Kidney (tissue), 14 donors: Measurements from ENCODE around the gene TC2N. TPM values are rescaled to one million over a fixed set of nuclear protein-coding genes. Genes with fewer than 3 reads are reported as not detected.

Source experiments
- DNase-seq, 5 donors: peaks; one replicate each; pipeline ENCODE4 v3.0.0-alpha.2; 2013 to 2020
- FAIRE-seq: peaks from 2 replicates; lab custom pipeline; 2012; peaks lifted over from hg19 to GRCh38; lab: Jason Lieb, UNC
- H3K27ac ChIP-seq, 2 donors: one replicate each; pipeline ENCODE4 v1.7.0; 2013; ENCODE audit warnings: low read depth in 2 of 2, low read length in 2 of 2, inconsistent platforms in 1 of 2
- H3K27me3 ChIP-seq: one replicate; pipeline ENCODE4 v1.7.1; 2013; ENCODE audit warnings: low read length, inconsistent platforms; ENCODE audit not compliant: control insufficient read depth, insufficient read depth
- H3K36me3 ChIP-seq, 3 donors: one replicate each; pipeline versions ENCODE4 v1.7.0 to v1.7.1; 2013; ENCODE audit warnings: low read length in 3 of 3, control low read depth in 1 of 3, inconsistent platforms in 1 of 3; ENCODE audit not compliant: insufficient read depth in 3 of 3, control insufficient read depth in 2 of 3
- H3K4me1 ChIP-seq, 3 donors: one replicate each; pipeline versions ENCODE4 v1.7.0 to v1.7.1; 2013; ENCODE audit warnings: low read length in 3 of 3, inconsistent platforms in 1 of 3, low read depth in 1 of 3; ENCODE audit not compliant: control insufficient read depth in 2 of 3, insufficient read depth in 2 of 3
- H3K4me3 ChIP-seq, 3 donors: one replicate each; pipeline versions ENCODE4 v1.7.0 to v1.8.1; 2013; ENCODE audit warnings: low read length in 3 of 3, control low read depth in 1 of 3, inconsistent platforms in 1 of 3
- H3K9ac ChIP-seq, 3 donors: one replicate each; pipeline versions ENCODE4 v1.7.0 to v1.7.1; 2013; ENCODE audit warnings: low read length in 3 of 3, control low read depth in 1 of 3, inconsistent platforms in 1 of 3
- H3K9me3 ChIP-seq, 3 donors: one replicate each; pipeline versions ENCODE4 v1.7.0 to v1.7.1; 2013; ENCODE audit warnings: low read length in 3 of 3, control low read depth in 1 of 3, inconsistent platforms in 1 of 3; ENCODE audit not compliant: control insufficient read depth in 2 of 3, insufficient read depth in 1 of 3
- intact Hi-C: fragments of 100-400 bp; cut with DNase I; formaldehyde crosslinking; loops from one replicate; pipeline ENCODE4 v1.11.1; 2022
- polyA plus RNA-seq: library from polyadenylated mRNA; stranded (reverse); fragments of 350-450 nt; fragmentation: Illumina TruSeq; extraction: RNeasy Lipid Tissue Mini Kit (QIAGEN cat#74804); gene quantifications from one replicate; pipeline ENCODE4 v1.2.3, GENCODE V29; 2014; ENCODE audit warnings: low read depth, low replicate concordance; ENCODE audit not compliant: insufficient read depth
- total RNA-seq: library from RNA; stranded (reverse); fragmentation: NEBNext Ultra II Directional; extraction: Animal tissue kit (Norgen Biotek cat#: 25700); gene quantifications from one replicate; pipeline ENCODE4 v1.2.1, GENCODE V29; 2021
- TF ChIP-seq, protein P1 (sequence below): IDR thresholded peaks from 3 replicates; pipeline ENCODE4 v1.5.1; 2012; ENCODE audit warnings: mild to moderate bottlenecking, moderate library complexity, borderline replicate concordance; ENCODE audit not compliant: insufficient read depth; ENCODE audit errors: extremely low read depth
- donor health status: control.
- donor health status: control.
- donor health status: control.
- donor health status: control.
- donor health status: control.
- donor health status: DM: yes; HTN: yes; CAD: no.
- donor health status: Normal renal cell carcinoma (clear cell type).

TC2N gene
- total and polyA plus RNA-seq, 2 donors from 2014 or later, result 5.8 to 39.7 TPM

DNA sequence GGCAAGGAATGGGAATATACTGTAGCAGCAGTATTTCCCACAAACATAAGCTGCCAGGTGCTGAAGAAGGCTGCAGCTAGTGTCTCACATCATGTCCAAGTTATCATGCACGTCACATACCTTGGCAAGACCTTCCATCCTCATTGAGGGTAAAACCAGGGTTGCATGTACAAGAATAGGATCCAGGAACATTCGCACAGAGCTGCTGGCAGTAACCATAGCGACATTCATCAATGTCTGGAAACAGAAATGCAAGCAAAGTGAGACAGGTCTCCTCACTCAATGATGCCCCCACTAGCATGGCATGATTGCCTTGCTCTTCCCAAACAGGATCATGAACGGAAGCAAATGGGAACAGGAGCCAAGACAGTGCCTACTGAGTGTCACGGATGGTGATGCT, 23.8 kb upstream of the TC2N start:
- DNase-seq, result peak in 1 of 5 donors; percentile 0
- peaks cover 0 to 17% (median 11%) of the 10 kb centered on the region in 3 donors for H3K4me1 ChIP-seq
- H3K27ac ChIP-seq, result no peak overlapping the region
- TF ChIP-seq, protein P1, sequence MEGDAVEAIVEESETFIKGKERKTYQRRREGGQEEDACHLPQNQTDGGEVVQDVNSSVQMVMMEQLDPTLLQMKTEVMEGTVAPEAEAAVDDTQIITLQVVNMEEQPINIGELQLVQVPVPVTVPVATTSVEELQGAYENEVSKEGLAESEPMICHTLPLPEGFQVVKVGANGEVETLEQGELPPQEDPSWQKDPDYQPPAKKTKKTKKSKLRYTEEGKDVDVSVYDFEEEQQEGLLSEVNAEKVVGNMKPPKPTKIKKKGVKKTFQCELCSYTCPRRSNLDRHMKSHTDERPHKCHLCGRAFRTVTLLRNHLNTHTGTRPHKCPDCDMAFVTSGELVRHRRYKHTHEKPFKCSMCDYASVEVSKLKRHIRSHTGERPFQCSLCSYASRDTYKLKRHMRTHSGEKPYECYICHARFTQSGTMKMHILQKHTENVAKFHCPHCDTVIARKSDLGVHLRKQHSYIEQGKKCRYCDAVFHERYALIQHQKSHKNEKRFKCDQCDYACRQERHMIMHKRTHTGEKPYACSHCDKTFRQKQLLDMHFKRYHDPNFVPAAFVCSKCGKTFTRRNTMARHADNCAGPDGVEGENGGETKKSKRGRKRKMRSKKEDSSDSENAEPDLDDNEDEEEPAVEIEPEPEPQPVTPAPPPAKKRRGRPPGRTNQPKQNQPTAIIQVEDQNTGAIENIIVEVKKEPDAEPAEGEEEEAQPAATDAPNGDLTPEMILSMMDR, result no peak
- no peaks in the 10 kb centered on the region for H3K27me3 ChIP-seq
- no peak overlapping the region for H3K9ac ChIP-seq
- H3K9me3 ChIP-seq, result no peaks in the 10 kb centered on the region
- peaks cover 2 to 5% (median 4%) of the 10 kb centered on the region in 3 donors for H3K36me3 ChIP-seq
- FAIRE-seq, result no peak
- no peak overlapping the region for H3K4me3 ChIP-seq
- intact Hi-C loops, result no loop called here

DNA sequence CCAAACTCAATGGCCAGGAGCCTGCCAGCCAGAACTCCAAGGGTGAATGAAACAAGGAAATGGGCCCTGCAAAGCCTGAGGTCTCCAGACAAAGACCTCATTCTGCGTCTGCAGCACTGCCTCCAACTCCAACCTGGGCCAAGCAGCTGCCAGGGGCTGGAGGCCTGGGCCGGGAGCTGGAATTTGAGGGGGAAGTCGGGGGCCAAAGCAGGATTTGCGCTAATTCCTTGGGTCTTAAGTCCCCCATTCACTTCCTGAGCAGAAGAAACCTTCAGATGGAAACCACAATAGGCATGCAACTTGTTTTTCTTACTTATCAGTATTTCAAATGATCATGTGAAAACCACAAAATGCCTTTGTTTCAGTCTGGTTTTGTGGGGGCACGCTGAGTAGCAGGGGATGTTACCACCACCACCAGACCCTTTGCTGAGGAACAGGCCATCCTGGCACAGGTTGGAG, 23.0 kb upstream of the TC2N start:
- no peak overlapping the region for H3K27ac ChIP-seq

DNA sequence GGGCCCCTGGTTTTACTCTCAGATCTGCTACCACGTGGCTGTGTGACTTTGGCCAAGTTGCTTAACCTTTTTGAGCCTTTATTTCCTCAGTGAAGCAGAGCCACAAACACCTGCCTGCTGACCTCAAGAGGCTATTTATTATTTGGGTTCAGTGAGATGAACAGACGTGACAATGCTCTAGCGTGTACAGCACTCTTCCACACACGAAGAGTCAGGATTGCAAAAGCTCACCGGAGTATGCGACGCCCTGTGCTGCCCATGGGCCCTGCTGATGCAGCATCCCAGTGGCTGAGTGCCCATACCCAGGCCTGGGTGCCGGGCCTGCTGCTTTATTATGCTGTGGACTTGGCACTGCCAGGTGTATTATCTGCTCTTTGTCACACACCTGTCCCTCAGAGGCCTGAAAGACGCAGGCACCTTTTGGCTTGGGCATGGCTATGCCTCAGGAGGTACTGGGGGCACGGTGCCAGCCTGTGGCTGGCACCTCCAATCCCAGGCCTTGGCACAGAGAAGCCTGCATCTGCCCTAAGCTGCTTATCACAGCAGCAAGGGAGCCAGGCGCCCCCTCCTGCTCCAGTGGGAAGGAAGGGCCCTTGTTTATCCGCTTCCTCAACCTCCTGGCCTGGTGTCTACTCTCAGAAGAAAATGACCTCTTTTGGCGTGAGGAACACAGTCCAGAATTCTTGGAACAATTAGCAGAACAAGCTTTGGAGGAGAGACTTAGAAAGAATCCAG, 22.3 kb upstream of the TC2N start:
- peak in 1 of 5 donors; percentile 82 for DNase-seq
- peaks cover 0 to 18% (median 17%) of the 10 kb centered on the region in 3 donors for H3K4me1 ChIP-seq
- H3K9me3 ChIP-seq, result no peaks in the 10 kb centered on the region
- H3K36me3 ChIP-seq, result peaks cover 2 to 5% (median 4%) of the 10 kb centered on the region in 3 donors
- H3K4me3 ChIP-seq, result no peak overlapping the region
- TF ChIP-seq, protein P1, result no peak
- no peak overlapping the region for H3K9ac ChIP-seq
- H3K27me3 ChIP-seq, result no peaks in the 10 kb centered on the region
- intact Hi-C loops, result no loop called here
- H3K27ac ChIP-seq, result peak overlapping the region in 1 of 2 donors; percentile 24
- FAIRE-seq, result no peak

More for the DNA sequence above, 23.0 kb upstream of the TC2N start:
- Histone ChIP-seq H3K27me3 (no peaks in the 10 kb centered on the region), H3K9me3 (no peaks in the 10 kb centered on the region), H3K4me1 (peaks cover 0 to 17% (median 16%) of the 10 kb centered on the region in 3 donors), H3K36me3 (peaks cover 2 to 5% (median 4%) of the 10 kb centered on the region in 3 donors), H3K4me3 (no peak overlapping the region), H3K9ac (no peak overlapping the region)
- FAIRE-seq, result no peak
- peak in 1 of 5 donors; percentile 52 for DNase-seq
- intact Hi-C loops, result no loop called here
- TF ChIP-seq, protein P1, result no peak
